Effector memory CD4-positive, alpha-beta T cell (primary cell): ENCODE results near the gene FBXO9.

Experiments used
- DNase-seq, 3 donors: peaks; one replicate each; pipeline ENCODE4 v3.0.0-alpha.2; 2020
- H3K27ac ChIP-seq: 2 replicates; pipeline ENCODE4 v1.7.0; 2013; ENCODE audit warnings: mild to moderate bottlenecking, low read length, moderate library complexity; ENCODE audit not compliant: insufficient read depth, poor library complexity, severe bottlenecking
- H3K27me3 ChIP-seq: replicated peaks from 2 replicates; pipeline ENCODE4 v1.7.0; 2013; ENCODE audit warnings: mild to moderate bottlenecking, low read length; ENCODE audit not compliant: insufficient read depth, control insufficient read depth, poor library complexity, severe bottlenecking
- H3K36me3 ChIP-seq: 2 replicates; pipeline ENCODE4 v1.7.0; 2013; ENCODE audit warnings: mild to moderate bottlenecking, low read length, moderate library complexity; ENCODE audit not compliant: control insufficient read depth, insufficient read depth
- H3K4me1 ChIP-seq: 2 replicates; pipeline ENCODE4 v1.7.0; 2013; ENCODE audit warnings: low read length, mild to moderate bottlenecking; ENCODE audit not compliant: control insufficient read depth, insufficient read depth, poor library complexity, severe bottlenecking
- H3K4me3 ChIP-seq: 2 replicates; pipeline ENCODE4 v1.7.0; 2013; ENCODE audit warnings: low read length, low read depth, mild to moderate bottlenecking; ENCODE audit not compliant: insufficient read depth, poor library complexity, severe bottlenecking
- H3K9me3 ChIP-seq: 2 replicates; pipeline ENCODE4 v1.7.0; 2013; ENCODE audit warnings: mild to moderate bottlenecking, low read length, moderate library complexity; ENCODE audit not compliant: control insufficient read depth

The FBXO9 gene

DNA sequence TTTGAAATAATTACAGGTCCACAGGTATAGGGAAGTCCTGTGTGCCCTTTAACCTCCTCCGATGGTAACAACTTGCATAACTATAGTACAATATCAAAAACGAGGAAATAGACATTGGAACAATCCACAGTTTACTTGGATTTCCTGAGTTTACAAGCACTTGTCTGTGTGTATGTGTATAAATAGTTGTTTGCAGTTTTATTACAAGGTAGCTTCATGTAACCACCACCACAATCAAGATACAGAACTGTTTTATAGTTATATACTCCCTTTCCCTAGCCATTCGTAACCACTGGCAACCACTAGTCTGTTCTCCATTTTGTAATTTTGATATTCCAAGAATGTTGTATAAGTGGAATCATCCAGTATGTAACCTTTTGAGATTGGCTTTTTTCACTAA lies 9.1 kb downstream of the FBXO9 start:
- Histone ChIP-seq H3K27ac (no peak overlapping the region), H3K4me1 (no peaks in the 10 kb centered on the region), H3K27me3 (no peaks in the 10 kb centered on the region), H3K36me3 (peaks cover 47% of the 10 kb centered on the region), H3K4me3 (no peak overlapping the region), H3K9me3 (no peaks in the 10 kb centered on the region)
- no peak for DNase-seq

GRCh38 chr6:53080813-53081212 lies 15.6 kb downstream of the FBXO9 start:
- H3K4me3 ChIP-seq, result no peak overlapping the region
- peaks cover 73% of the 10 kb centered on the region for H3K36me3 ChIP-seq
- no peak for DNase-seq
- no peaks in the 10 kb centered on the region for H3K4me1 ChIP-seq
- H3K9me3 ChIP-seq, result no peaks in the 10 kb centered on the region
- H3K27me3 ChIP-seq, result no peaks in the 10 kb centered on the region
- H3K27ac ChIP-seq, result no peak overlapping the region

DNA sequence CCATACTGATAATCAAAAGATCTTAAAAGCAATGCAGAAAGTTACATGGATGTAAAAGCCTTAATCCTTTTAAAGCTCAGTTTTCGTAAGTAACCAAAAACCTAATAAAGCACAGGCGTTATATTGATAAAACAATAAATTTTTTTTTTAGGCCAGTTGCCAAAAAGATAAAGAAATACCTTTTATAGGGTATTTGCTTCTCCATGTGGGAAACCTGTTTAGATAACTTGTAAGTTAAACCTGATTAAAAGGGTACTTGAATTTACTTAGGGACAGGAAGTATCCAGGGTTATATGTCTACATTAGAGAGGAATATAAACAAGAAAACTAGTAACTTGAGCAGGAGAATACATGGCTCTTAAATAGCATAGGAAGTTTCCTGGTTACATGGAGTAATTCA lies 21.1 kb downstream of the FBXO9 start:
- peaks cover 61% of the 10 kb centered on the region for H3K36me3 ChIP-seq
- H3K9me3 ChIP-seq, result no peaks in the 10 kb centered on the region
- no peaks in the 10 kb centered on the region for H3K27me3 ChIP-seq
- no peaks in the 10 kb centered on the region for H3K4me1 ChIP-seq
- H3K27ac ChIP-seq, result no peak overlapping the region
- no peak for DNase-seq
- H3K4me3 ChIP-seq, result no peak overlapping the region

DNA sequence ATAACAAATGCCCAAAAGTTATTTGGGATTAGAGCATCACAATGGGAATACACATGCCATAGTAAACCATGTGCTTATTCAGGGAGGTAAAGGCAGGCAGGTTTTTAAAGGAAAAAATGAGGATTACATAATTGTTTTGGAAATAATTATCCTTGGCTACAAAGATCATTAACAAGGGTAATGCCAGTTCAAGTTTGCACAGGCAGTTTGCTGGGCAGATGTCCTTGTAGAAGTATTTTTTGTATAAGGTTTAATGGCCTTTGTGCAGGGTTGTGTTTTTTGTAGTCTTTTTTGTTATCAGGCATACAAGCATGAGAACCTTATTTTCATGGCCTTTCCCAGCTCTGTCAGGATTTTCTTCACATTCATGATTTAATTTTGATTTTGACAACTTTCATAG lies 24.7 kb downstream of the FBXO9 start:
- Histone ChIP-seq H3K4me3 (no peak overlapping the region), H3K36me3 (peaks cover 56% of the 10 kb centered on the region), H3K27ac (no peak overlapping the region), H3K27me3 (no peaks in the 10 kb centered on the region), H3K9me3 (no peaks in the 10 kb centered on the region), H3K4me1 (no peaks in the 10 kb centered on the region)
- no peak for DNase-seq

GRCh38 chr6:53090576-53090975 lies 25.4 kb downstream of the FBXO9 start:
- Histone ChIP-seq H3K27ac (no peak overlapping the region), H3K9me3 (no peaks in the 10 kb centered on the region), H3K4me3 (no peak overlapping the region), H3K4me1 (no peaks in the 10 kb centered on the region), H3K27me3 (no peaks in the 10 kb centered on the region), H3K36me3 (peaks cover 58% of the 10 kb centered on the region)
- DNase-seq, result no peak

DNA sequence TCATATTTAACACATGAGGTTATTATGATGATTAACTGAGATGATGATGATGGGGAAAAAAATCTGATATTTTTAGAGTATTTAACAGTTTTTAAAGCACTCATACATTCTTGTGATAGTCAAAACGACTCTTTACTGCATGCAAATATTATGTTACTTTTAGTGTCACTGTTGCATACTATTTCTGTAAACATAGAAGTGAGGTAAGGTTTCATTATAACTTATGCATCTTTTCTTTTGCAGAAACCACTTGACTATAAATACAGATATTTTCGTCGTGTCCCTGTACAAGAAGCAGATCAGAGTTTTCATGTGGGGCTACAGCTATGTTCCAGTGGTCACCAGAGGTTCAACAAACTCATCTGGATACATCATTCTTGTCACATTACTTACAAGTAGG lies 30.1 kb downstream of the FBXO9 start:
- Histone ChIP-seq H3K27me3 (no peaks in the 10 kb centered on the region), H3K4me1 (no peaks in the 10 kb centered on the region), H3K4me3 (no peak overlapping the region), H3K27ac (no peak overlapping the region), H3K36me3 (peaks cover 74% of the 10 kb centered on the region), H3K9me3 (no peaks in the 10 kb centered on the region)
- DNase-seq, result no peak

GRCh38 chr6:53095716-53096115 lies 30.5 kb downstream of the FBXO9 start:
- H3K36me3 ChIP-seq, result peaks cover 72% of the 10 kb centered on the region
- no peaks in the 10 kb centered on the region for H3K9me3 ChIP-seq
- H3K27ac ChIP-seq, result no peak overlapping the region
- H3K4me1 ChIP-seq, result no peaks in the 10 kb centered on the region
- H3K4me3 ChIP-seq, result no peak overlapping the region
- H3K27me3 ChIP-seq, result no peaks in the 10 kb centered on the region
- no peak for DNase-seq

GRCh38 chr6:53100561-53100960 lies 35.4 kb downstream of the FBXO9 start:
- H3K36me3 ChIP-seq, result peaks cover 36% of the 10 kb centered on the region
- no peak overlapping the region for H3K27ac ChIP-seq
- DNase-seq, result no peak
- no peaks in the 10 kb centered on the region for H3K9me3 ChIP-seq
- H3K4me1 ChIP-seq, result no peaks in the 10 kb centered on the region
- H3K27me3 ChIP-seq, result no peaks in the 10 kb centered on the region
- no peak overlapping the region for H3K4me3 ChIP-seq

GRCh38 chr6:53101006-53101405 lies 35.8 kb downstream of the FBXO9 start:
- Histone ChIP-seq H3K4me1 (no peaks in the 10 kb centered on the region), H3K4me3 (no peak overlapping the region), H3K36me3 (peaks cover 32% of the 10 kb centered on the region), H3K9me3 (no peaks in the 10 kb centered on the region), H3K27ac (no peak overlapping the region), H3K27me3 (no peaks in the 10 kb centered on the region)
- DNase-seq, result no peak

GRCh38 chr6:53103993-53104675 lies 38.9 kb downstream of the FBXO9 start:
- Histone ChIP-seq H3K4me3 (no peak overlapping the region), H3K4me1 (no peaks in the 10 kb centered on the region), H3K9me3 (no peaks in the 10 kb centered on the region), H3K27ac (no peak overlapping the region), H3K36me3 (peaks cover 5% of the 10 kb centered on the region), H3K27me3 (no peaks in the 10 kb centered on the region)
- no peak for DNase-seq
